HepG2 (cell line): Measurements from ENCODE around the gene POLR3F. TPM values are rescaled to one million over a fixed set of nuclear protein-coding genes. Genes with fewer than 3 reads are reported as not detected.

ENCODE experiments used
- CEBPZ ChIP-seq: IDR thresholded peaks from 2 replicates; pipeline ENCODE4 v1.6.1; 2012; ENCODE audit warnings: low read length, improper control_type of control experiment
- CENPX ChIP-seq: sonication (generic); formaldehyde crosslinking; IDR thresholded peaks from 2 replicates; pipeline ENCODE4 v1.9.0; 2021; ENCODE audit warnings: mild to moderate bottlenecking, missing genetic modification reagents, moderate library complexity
- ETV5 ChIP-seq: IDR thresholded peaks from 2 replicates; pipeline ENCODE4 v1.6.1; 2018; ENCODE audit warnings: missing biosample characterization, missing genetic modification reagents, inconsistent platforms, borderline replicate concordance
- SIN3B ChIP-seq: fragments of 150-350 bp; IDR thresholded peaks from 2 replicates; pipeline ENCODE4 v1.6.1; 2014; ENCODE audit warnings: low read length
- TFDP1 ChIP-seq: IDR thresholded peaks from 2 replicates; pipeline ENCODE4 v1.6.1; 2016; ENCODE audit warnings: missing compliant biosample characterization, missing genetic modification reagents, borderline replicate concordance
- ZNF12 ChIP-seq: sonication (generic); formaldehyde crosslinking; IDR thresholded peaks from 2 replicates; pipeline ENCODE4 v1.5.0; 2020; ENCODE audit warnings: missing genetic modification reagents
- ZNF775 ChIP-seq: sonication (generic); formaldehyde crosslinking; IDR thresholded peaks from 2 replicates; pipeline ENCODE4 v1.4.0; 2020; ENCODE audit warnings: missing genetic modification reagents, mild to moderate bottlenecking, moderate library complexity, borderline replicate concordance
- ZNF816 ChIP-seq: sonication (generic); formaldehyde crosslinking; IDR thresholded peaks from 2 replicates; pipeline ENCODE4 v1.8.0; 2022; ENCODE audit warnings: missing genetic modification reagents, mild to moderate bottlenecking, borderline replicate concordance
- ZNF841 ChIP-seq: sonication (generic); formaldehyde crosslinking; IDR thresholded peaks from 2 replicates; pipeline ENCODE4 v1.8.1; 2023; ENCODE audit warnings: missing genetic modification reagents, borderline replicate concordance
- ZSCAN31 ChIP-seq: sonication (generic); formaldehyde crosslinking; IDR thresholded peaks from 2 replicates; pipeline ENCODE4 v1.5.0; 2020; ENCODE audit warnings: low read depth, mild to moderate bottlenecking, missing genetic modification reagents
- polyA plus RNA-seq, 8 experiments: library from polyadenylated mRNA; depleted of rRNA in 3 of 8; stranded (reverse) in 7 of 8; unstranded in 1 of 8; fragments of >200 nt; fragmentation: Illumina TruSeq in 4 of 8; extraction: Trizol in 4 of 8; gene quantifications; 2 replicates each; pipeline versions ENCODE4 v1.2.1 to v1.2.3, GENCODE V29; 2011 to 2016; ENCODE audit warnings: low read depth in 4 of 8, missing spikeins in 1 of 8, mixed read lengths in 1 of 8; ENCODE audit not compliant: insufficient read depth in 1 of 8
- total RNA-seq, 5 experiments: library from RNA; depleted of rRNA; stranded (reverse); fragments of >200 nt; fragmentation: Illumina TruSeq; extraction: Trizol; gene quantifications; 2 replicates each; pipeline ENCODE4 v1.2.3, GENCODE V29; 2016; ENCODE audit warnings: low read depth in 1 of 5
- TF ChIP-seq, protein P1 (sequence below), 2 experiments: sonication (generic) in 1 of 2; formaldehyde crosslinking in 1 of 2; IDR thresholded peaks; 2 replicates each; pipeline versions ENCODE4 v1.5.1 to v1.6.1; 2011 to 2020; ENCODE audit warnings: borderline replicate concordance in 1 of 2, low read depth in 1 of 2, low read length in 1 of 2, mild to moderate bottlenecking in 1 of 2, missing genetic modification reagents in 1 of 2, moderate library complexity in 1 of 2
- TF ChIP-seq, protein P2 (sequence below), 2 experiments: IDR thresholded peaks; 2 replicates each; pipeline ENCODE4 v1.6.1; 2011 to 2012; ENCODE audit warnings: low read length in 2 of 2, borderline replicate concordance in 1 of 2, low read depth in 1 of 2, mild to moderate bottlenecking in 1 of 2, moderate library complexity in 1 of 2

Gene POLR3F
- total and polyA plus RNA-seq, 2 of the 13 experiments (the other 11 are each of a cell fraction or from before 2014, with no cell fraction given): 11.7 to 25.5 TPM

- TF ChIP-seq, protein P1, sequence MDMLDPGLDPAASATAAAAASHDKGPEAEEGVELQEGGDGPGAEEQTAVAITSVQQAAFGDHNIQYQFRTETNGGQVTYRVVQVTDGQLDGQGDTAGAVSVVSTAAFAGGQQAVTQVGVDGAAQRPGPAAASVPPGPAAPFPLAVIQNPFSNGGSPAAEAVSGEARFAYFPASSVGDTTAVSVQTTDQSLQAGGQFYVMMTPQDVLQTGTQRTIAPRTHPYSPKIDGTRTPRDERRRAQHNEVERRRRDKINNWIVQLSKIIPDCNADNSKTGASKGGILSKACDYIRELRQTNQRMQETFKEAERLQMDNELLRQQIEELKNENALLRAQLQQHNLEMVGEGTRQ (IDR thresholded peaks at IDR 0.05; ENCODE audit: low read depth, low read length): 0 out of 2 replicates have a peak, but pooled peaks have one; percentile 1
- TF ChIP-seq, protein P1 (CRISPR knock-in tag; IDR thresholded peaks at IDR 0.05; ENCODE audit: borderline replicate concordance): no peak; the same call in 1 of the 2 replicates
- TF ChIP-seq ZNF841 (no peak), CEBPZ (no peak), SIN3B (peak; percentile 53; the same call in 1 of the 2 replicates), TFDP1 (peak; percentile 58), ZNF816 (peak; percentile 74; the same call in 1 of the 2 replicates), ZNF775 (peak; percentile 75; the same call in 1 of the 2 replicates), ZSCAN31 (CRISPR knock-in tag) (peak; percentile 89), ETV5 (CRISPR knock-in tag) (peak; percentile 91), ZNF12 (CRISPR knock-in tag) (peak; percentile 99), CENPX (CRISPR knock-in tag) (no peak)
- TF ChIP-seq, protein P2, sequence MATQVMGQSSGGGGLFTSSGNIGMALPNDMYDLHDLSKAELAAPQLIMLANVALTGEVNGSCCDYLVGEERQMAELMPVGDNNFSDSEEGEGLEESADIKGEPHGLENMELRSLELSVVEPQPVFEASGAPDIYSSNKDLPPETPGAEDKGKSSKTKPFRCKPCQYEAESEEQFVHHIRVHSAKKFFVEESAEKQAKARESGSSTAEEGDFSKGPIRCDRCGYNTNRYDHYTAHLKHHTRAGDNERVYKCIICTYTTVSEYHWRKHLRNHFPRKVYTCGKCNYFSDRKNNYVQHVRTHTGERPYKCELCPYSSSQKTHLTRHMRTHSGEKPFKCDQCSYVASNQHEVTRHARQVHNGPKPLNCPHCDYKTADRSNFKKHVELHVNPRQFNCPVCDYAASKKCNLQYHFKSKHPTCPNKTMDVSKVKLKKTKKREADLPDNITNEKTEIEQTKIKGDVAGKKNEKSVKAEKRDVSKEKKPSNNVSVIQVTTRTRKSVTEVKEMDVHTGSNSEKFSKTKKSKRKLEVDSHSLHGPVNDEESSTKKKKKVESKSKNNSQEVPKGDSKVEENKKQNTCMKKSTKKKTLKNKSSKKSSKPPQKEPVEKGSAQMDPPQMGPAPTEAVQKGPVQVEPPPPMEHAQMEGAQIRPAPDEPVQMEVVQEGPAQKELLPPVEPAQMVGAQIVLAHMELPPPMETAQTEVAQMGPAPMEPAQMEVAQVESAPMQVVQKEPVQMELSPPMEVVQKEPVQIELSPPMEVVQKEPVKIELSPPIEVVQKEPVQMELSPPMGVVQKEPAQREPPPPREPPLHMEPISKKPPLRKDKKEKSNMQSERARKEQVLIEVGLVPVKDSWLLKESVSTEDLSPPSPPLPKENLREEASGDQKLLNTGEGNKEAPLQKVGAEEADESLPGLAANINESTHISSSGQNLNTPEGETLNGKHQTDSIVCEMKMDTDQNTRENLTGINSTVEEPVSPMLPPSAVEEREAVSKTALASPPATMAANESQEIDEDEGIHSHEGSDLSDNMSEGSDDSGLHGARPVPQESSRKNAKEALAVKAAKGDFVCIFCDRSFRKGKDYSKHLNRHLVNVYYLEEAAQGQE (IDR thresholded peaks at IDR 0.05; ENCODE audit: borderline replicate concordance in 1 of 2, low read depth in 1 of 2, low read length in 2 of 2): peak in 1 of 2 experiments; percentile 37; a peak in 1 of 4 replicates
These were observed 40.3 kb downstream of the POLR3F start, which contains the start of gene SEC23B (continued) for GRCh38 chr20:18507218-18508191.
